ENCODE data around the gene EMP2.

Gene EMP2

DNA sequence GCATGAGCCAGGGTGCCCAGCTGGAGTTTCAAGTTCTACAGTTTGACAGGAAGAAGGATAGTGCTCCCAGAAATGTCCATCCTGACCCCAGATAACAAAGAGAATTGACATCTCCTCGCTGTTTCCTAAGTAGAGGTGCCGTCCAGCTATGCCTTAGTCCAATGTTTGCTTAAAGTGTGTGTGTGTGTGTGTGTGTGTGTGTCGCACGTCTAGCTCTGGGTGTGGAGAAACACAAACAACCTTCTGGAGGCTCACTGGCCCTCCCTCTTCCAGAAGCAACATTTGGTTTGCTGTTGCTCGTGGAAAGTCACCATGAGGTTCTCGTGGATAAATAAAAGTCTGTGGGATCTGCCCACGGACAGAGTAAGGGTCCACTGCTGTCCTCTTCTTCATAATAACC is 22.1 kb downstream of the EMP2 start:
- H2AFZ ChIP-seq (ENCODE audit: low read length): no peak overlapping the region
- H3K79me2 ChIP-seq (ENCODE audit: insufficient read depth, low read length): no peaks in the 10 kb centered on the region
- no peaks in the 10 kb centered on the region for H4K20me1 ChIP-seq (ENCODE audit: insufficient read depth, low read length, poor library complexity, severe bottlenecking)

DNA sequence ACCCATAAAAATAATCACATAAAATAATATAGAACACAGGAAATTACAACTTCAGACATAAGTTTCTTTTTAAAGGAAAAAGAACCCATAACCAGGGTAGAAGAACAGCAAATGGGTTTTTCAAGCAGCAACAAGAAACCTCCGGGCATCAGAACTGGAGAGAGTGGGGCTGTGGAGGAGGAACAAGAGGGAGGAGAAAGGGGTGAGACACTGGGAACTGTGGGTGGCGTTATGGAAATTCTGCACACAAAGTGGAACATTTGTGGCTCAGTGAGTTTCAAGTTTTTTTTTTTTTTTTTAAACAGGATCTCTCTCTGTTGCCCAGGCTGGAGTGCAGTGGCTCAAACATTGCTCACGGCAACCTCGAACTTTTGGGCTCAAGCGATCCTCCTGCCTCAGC is 22.6 kb downstream of the EMP2 start:
- Histone ChIP-seq H3K9ac (ENCODE audit: low read depth, low read length, poor library complexity, severe bottlenecking) (no peak overlapping the region), H3K4me1 (ENCODE audit: insufficient read depth, low read length, poor library complexity, severe bottlenecking) (no peaks in the 10 kb centered on the region), H3K4me2 (ENCODE audit: low read depth, low read length, poor library complexity, severe bottlenecking) (no peak overlapping the region), H3K36me3 (ENCODE audit: insufficient read depth, low read length) (no peaks in the 10 kb centered on the region), H3K9me3 (ENCODE audit: insufficient read depth, low read depth, low read length) (no peaks in the 10 kb centered on the region), H4K20me1 (ENCODE audit: insufficient read depth, low read length, poor library complexity, severe bottlenecking) (no peaks in the 10 kb centered on the region), H3F3A (ENCODE audit: low read depth) (no peaks in the 10 kb centered on the region), H3K79me2 (ENCODE audit: insufficient read depth, low read length) (no peaks in the 10 kb centered on the region), H3K27me3 (ENCODE audit: insufficient read depth, low read length, poor library complexity, severe bottlenecking) (no peaks in the 10 kb centered on the region), H2AFZ (ENCODE audit: low read length) (no peak overlapping the region), H3K9me2 (replicated peaks; ENCODE audit: low read depth, low read length) (no peaks in the 10 kb centered on the region), H3K4me3 (ENCODE audit: low read length, poor library complexity, severe bottlenecking) (no peak overlapping the region)
- TF ChIP-seq CTCF (conservative IDR thresholded peaks at IDR 0.05; ENCODE audit: low read length) (no peak), EZH2phosphoT487 (IDR thresholded peaks at IDR 0.05; ENCODE audit: borderline replicate concordance) (no peak)

More for the DNA sequence above, 22.1 kb downstream of the EMP2 start:
- Histone ChIP-seq H3K36me3 (ENCODE audit: insufficient read depth, low read length) (no peaks in the 10 kb centered on the region), H3F3A (ENCODE audit: low read depth) (no peaks in the 10 kb centered on the region), H3K4me2 (ENCODE audit: low read depth, low read length, poor library complexity, severe bottlenecking) (no peak overlapping the region), H3K4me3 (ENCODE audit: low read length, poor library complexity, severe bottlenecking) (no peak overlapping the region), H3K9ac (ENCODE audit: low read depth, low read length, poor library complexity, severe bottlenecking) (no peak overlapping the region), H3K4me1 (ENCODE audit: insufficient read depth, low read length, poor library complexity, severe bottlenecking) (no peaks in the 10 kb centered on the region), H3K27me3 (ENCODE audit: insufficient read depth, low read length, poor library complexity, severe bottlenecking) (no peaks in the 10 kb centered on the region), H3K9me2 (replicated peaks; ENCODE audit: low read depth, low read length) (no peaks in the 10 kb centered on the region), H3K9me3 (ENCODE audit: insufficient read depth, low read depth, low read length) (no peaks in the 10 kb centered on the region)
- no peak for TF ChIP-seq CTCF (conservative IDR thresholded peaks at IDR 0.05; ENCODE audit: low read length)
- no peak for TF ChIP-seq EZH2phosphoT487 (IDR thresholded peaks at IDR 0.05; ENCODE audit: borderline replicate concordance)

DNA sequence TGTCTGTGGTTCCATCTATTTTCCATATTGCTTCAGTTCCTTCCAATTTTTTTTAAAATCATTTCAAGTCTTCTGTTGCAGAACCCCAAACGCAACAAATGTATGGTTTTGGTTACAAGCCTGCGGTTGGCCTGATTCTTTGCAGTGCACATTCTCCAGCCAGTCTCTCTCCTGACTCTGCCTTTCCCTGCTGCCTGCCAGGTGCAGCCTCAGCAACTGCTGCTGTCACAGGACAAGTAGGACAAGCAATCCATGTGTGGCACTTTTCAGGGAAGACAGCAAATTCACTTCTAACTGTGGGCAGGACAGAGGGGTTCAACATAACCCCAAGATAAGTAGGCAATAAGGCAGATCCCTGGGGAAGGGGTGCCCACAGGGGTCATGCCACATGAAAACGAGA is 24.2 kb downstream of the EMP2 start:
- Histone ChIP-seq H3K79me2 (ENCODE audit: insufficient read depth, low read length) (no peaks in the 10 kb centered on the region), H3K9ac (ENCODE audit: low read depth, low read length, poor library complexity, severe bottlenecking) (no peak overlapping the region), H2AFZ (ENCODE audit: low read length) (no peak overlapping the region), H3K4me1 (ENCODE audit: insufficient read depth, low read length, poor library complexity, severe bottlenecking) (no peaks in the 10 kb centered on the region), H3K4me3 (ENCODE audit: low read length, poor library complexity, severe bottlenecking) (no peak overlapping the region), H3F3A (ENCODE audit: low read depth) (no peaks in the 10 kb centered on the region), H4K20me1 (ENCODE audit: insufficient read depth, low read length, poor library complexity, severe bottlenecking) (no peaks in the 10 kb centered on the region), H3K27me3 (ENCODE audit: insufficient read depth, low read length, poor library complexity, severe bottlenecking) (no peaks in the 10 kb centered on the region), H3K36me3 (ENCODE audit: insufficient read depth, low read length) (no peaks in the 10 kb centered on the region), H3K9me2 (replicated peaks; ENCODE audit: low read depth, low read length) (no peaks in the 10 kb centered on the region), H3K4me2 (ENCODE audit: low read depth, low read length, poor library complexity, severe bottlenecking) (no peak overlapping the region), H3K9me3 (ENCODE audit: insufficient read depth, low read depth, low read length) (no peaks in the 10 kb centered on the region)
- TF ChIP-seq EZH2phosphoT487 (IDR thresholded peaks at IDR 0.05; ENCODE audit: borderline replicate concordance): no peak
- no peak for TF ChIP-seq CTCF (conservative IDR thresholded peaks at IDR 0.05; ENCODE audit: low read length)

Data from Loucy (cell line).